ENCODE data around the gene GAS2L3. TPM values are rescaled to one million over a fixed set of nuclear protein-coding genes. Genes with fewer than 3 reads are reported as not detected.
A peak's percentile ranks its signal among the peaks of the same experiment; 100 is the strongest.

Gene GAS2L3
- total and polyA plus RNA-seq, 8 donors = 1.0 to 29.7 (median 1.8) TPM; not detected in 1

GRCh38 chr12:100574187-100575074 lies 947 bp downstream of the GAS2L3 start:
- H3K9me3 ChIP-seq = no peaks in the 10 kb centered on the region
- peak overlapping the region; percentile 62 to 77 (median 70) for H3K4me3 ChIP-seq
- TF ChIP-seq EP300 (IDR thresholded peaks at IDR 0.05) = no peak
- TF ChIP-seq POLR2AphosphoS5 (IDR thresholded peaks at IDR 0.05) = no peak
- TF ChIP-seq, protein P1, sequence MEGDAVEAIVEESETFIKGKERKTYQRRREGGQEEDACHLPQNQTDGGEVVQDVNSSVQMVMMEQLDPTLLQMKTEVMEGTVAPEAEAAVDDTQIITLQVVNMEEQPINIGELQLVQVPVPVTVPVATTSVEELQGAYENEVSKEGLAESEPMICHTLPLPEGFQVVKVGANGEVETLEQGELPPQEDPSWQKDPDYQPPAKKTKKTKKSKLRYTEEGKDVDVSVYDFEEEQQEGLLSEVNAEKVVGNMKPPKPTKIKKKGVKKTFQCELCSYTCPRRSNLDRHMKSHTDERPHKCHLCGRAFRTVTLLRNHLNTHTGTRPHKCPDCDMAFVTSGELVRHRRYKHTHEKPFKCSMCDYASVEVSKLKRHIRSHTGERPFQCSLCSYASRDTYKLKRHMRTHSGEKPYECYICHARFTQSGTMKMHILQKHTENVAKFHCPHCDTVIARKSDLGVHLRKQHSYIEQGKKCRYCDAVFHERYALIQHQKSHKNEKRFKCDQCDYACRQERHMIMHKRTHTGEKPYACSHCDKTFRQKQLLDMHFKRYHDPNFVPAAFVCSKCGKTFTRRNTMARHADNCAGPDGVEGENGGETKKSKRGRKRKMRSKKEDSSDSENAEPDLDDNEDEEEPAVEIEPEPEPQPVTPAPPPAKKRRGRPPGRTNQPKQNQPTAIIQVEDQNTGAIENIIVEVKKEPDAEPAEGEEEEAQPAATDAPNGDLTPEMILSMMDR (IDR thresholded peaks at IDR 0.05) = no peak
- no peak for TF ChIP-seq POLR2A (IDR thresholded peaks at IDR 0.05)
- DNase-seq = peak in 1 of 2 donors; percentile 62
- peak overlapping the region; percentile 23 to 83 (median 72) for H3K27ac ChIP-seq
- no peaks in the 10 kb centered on the region for H3K36me3 ChIP-seq
- 7 to 12% (median 11%) methylated on average over 15 of the region's 15 CpGs for WGBS, 5 donors
- intact Hi-C loops (cut with DNase I; ENCODE audit: low total_unique reads) = no loop called here
- H3K27me3 ChIP-seq = no peaks in the 10 kb centered on the region
- peaks cover 10 to 21% (median 17%) of the 10 kb centered on the region in 4 donors for H3K4me1 ChIP-seq

GRCh38 chr12:100576331-100577036 lies 3.0 kb downstream of the GAS2L3 start:
- Histone ChIP-seq H3K27ac (no peak overlapping the region), H3K36me3 (no peaks in the 10 kb centered on the region)

GRCh38 chr12:100578923-100579322 lies 5.4 kb downstream of the GAS2L3 start:
- Histone ChIP-seq H3K27ac (no peak overlapping the region), H3K36me3 (no peaks in the 10 kb centered on the region), H3K9me3 (peaks cover 4 to 18% (median 8%) of the 10 kb centered on the region in 4 donors), H3K4me1 (peaks cover 7 to 12% (median 10%) of the 10 kb centered on the region in 4 donors), H3K4me3 (no peak overlapping the region), H3K27me3 (no peaks in the 10 kb centered on the region)
- intact Hi-C loops (cut with DNase I; ENCODE audit: low total_unique reads) = no loop called here
- WGBS, 5 donors = 95 to 97% (median 95%) methylated on average over 5 of the region's 5 CpGs
- TF ChIP-seq POLR2A (IDR thresholded peaks at IDR 0.05) = no peak
- DNase-seq = no peak

More at GRCh38 chr12:100576331-100577036, 3.0 kb downstream of the GAS2L3 start:
- no peak overlapping the region for H3K4me3 ChIP-seq
- peak in 1 of 2 donors; percentile 59 for DNase-seq
- intact Hi-C loops (cut with DNase I; ENCODE audit: low total_unique reads) = no loop called here
- no peaks in the 10 kb centered on the region for H3K9me3 ChIP-seq
- TF ChIP-seq, protein P1 (IDR thresholded peaks at IDR 0.05) = no peak
- TF ChIP-seq EP300 (IDR thresholded peaks at IDR 0.05) (no peak), POLR2A (IDR thresholded peaks at IDR 0.05) (no peak), POLR2AphosphoS5 (IDR thresholded peaks at IDR 0.05) (no peak)
- WGBS, 5 donors = 57 to 69% (median 62%) methylated on average over 3 of the region's 3 CpGs
- no peaks in the 10 kb centered on the region for H3K27me3 ChIP-seq
- H3K4me1 ChIP-seq = peaks cover 10 to 21% (median 17%) of the 10 kb centered on the region in 4 donors

- TF ChIP-seq POLR2AphosphoS5 (IDR thresholded peaks at IDR 0.05) (no peak), EP300 (IDR thresholded peaks at IDR 0.05) (no peak), POLR2A (IDR thresholded peaks at IDR 0.05) (no peak)
- TF ChIP-seq, protein P1 (IDR thresholded peaks at IDR 0.05) = no peak
- intact Hi-C loops (cut with DNase I; ENCODE audit: low total_unique reads) = no loop called here
- 49 to 97% (median 71%) methylated on average over 2 of the region's 2 CpGs for WGBS, 5 donors
Measured at GRCh38 chr12:100579844-100580243, 6.4 kb downstream of the GAS2L3 start.

More at GRCh38 chr12:100579844-100580243, 6.4 kb downstream of the GAS2L3 start:
- H3K9me3 ChIP-seq = peaks cover 4 to 18% (median 8%) of the 10 kb centered on the region in 4 donors
- no peak overlapping the region for H3K27ac ChIP-seq
- peaks cover 0 to 3% (median 1%) of the 10 kb centered on the region in 4 donors for H3K4me1 ChIP-seq
- no peak overlapping the region for H3K4me3 ChIP-seq
- no peak for DNase-seq
- H3K36me3 ChIP-seq = no peaks in the 10 kb centered on the region
- no peaks in the 10 kb centered on the region for H3K27me3 ChIP-seq
